IPS-NIHi7 (cell line): ENCODE results near the gene ANKRD28.
A peak's percentile ranks its signal among the peaks of the same experiment; 100 is the strongest.
"Not testable (repeated sequence)": the region's sequence is repeated elsewhere in the genome, so short reads cannot be mapped to it uniquely, and the experiment has no call there.

Experiments
- DNase-seq: peaks from one replicate; pipeline ENCODE4 v3.0.0; 2012; ENCODE audit warnings: mixed read lengths; ENCODE audit errors: extremely low spot score

The ANKRD28 gene

DNA sequence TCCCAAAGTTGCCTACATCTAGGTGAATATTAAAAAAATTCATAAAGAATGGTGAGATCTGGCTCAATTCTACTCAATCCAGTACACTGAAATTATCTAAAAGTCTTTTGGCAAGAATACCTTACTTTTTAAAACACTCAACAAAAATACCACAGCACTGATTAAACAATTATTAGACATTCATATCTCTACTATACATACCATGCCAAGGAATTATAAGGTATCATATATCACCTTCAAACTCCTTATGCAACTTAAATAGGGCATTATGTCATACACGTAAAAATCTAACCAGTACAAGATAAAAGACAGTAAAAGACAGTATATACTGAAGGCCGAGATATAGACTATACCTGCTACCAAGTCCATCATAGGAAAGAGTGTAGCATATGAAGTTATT is 6.1 kb upstream of the ANKRD28 start:
- DNase-seq = no peak

DNA sequence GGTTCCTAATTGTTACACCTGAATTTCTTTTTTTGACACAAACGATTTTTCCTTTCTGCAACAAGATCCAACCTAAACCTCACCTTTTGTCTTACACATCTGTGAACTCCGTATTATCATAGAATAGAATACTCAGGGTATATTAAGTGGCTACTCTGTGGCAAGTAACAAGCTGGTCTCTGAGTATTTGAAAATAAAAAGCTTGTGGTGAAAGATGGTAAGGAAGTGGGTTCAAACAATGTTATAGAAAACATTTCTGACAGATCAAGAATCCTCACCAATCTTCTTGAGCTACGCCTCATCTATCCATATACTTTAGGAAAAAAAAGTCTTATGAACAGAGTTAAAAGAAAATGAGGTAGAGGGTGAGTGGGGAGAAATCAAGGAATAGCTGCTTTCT is 3.5 kb upstream of the ANKRD28 start:
- DNase-seq = no peak

DNA sequence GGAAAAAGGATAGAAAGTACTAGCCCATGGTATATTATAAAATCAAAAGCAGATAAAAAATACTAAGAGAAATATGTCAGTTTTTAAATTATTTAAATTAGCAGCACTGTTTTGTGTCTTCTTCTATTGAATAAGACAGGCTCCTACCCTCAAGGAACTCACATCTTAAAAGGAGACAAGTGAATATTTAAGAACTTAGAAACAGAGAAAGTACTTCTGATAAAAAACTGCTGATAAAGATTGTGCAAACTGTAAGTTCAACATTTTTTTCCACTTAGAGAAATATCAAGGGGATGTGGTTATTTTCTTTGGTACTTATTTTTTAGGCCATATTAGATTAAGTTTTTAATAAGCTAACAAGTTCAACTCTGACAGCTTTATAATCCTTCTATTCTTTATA is 3.0 kb upstream of the ANKRD28 start:
- DNase-seq = no peak

DNA sequence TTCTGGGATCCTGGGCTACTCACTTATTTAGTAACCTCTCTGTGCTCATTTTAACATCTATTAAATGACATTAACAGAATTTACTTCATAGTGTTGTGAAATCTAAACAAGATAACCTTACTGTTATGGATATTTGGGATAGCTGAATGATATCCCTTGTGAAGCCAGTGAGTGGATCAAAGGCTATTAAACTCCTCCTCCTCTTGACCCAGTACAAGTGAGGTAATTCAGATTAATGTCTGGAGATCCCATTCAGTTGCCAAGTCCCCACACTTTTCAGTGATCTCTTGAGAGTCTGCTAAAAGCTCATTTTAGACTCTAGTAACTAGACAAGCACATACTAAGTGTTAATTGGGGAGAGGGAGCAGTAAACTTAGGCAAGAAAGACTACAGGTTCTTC is 2.5 kb upstream of the ANKRD28 start:
- no peak for DNase-seq

DNA sequence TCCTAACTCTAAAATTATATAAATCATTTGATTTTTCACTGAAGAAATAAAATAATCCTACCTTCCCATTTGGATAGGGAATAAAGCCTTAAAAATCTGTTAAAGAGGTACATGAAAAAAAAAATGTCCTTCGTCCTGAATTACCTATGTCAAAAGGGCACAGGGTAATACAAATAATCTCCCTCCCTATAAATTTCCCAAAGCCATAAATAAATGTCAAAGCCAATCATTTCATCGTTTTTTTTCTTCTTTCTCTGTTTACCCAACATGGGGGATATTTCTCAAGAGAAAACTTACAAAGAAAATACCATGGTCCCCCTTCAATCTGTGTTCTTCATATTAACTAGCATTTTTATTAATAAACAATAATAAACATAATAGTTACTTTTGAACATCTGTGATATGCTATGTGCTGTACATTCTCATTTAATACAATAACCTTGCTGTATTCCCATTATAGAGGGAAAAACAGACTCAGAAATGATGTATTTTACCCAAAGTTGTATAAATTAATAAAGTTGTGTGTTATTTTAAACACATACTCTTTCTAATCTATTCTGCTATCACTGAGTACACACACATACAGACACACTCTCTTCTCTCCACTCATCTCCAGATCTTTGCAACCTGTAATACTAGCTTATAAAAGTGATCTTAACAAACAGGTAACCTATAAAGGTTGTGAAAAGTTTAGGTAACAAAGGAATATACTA is 910 bp upstream of the ANKRD28 start:
- DNase-seq = no peak

DNA sequence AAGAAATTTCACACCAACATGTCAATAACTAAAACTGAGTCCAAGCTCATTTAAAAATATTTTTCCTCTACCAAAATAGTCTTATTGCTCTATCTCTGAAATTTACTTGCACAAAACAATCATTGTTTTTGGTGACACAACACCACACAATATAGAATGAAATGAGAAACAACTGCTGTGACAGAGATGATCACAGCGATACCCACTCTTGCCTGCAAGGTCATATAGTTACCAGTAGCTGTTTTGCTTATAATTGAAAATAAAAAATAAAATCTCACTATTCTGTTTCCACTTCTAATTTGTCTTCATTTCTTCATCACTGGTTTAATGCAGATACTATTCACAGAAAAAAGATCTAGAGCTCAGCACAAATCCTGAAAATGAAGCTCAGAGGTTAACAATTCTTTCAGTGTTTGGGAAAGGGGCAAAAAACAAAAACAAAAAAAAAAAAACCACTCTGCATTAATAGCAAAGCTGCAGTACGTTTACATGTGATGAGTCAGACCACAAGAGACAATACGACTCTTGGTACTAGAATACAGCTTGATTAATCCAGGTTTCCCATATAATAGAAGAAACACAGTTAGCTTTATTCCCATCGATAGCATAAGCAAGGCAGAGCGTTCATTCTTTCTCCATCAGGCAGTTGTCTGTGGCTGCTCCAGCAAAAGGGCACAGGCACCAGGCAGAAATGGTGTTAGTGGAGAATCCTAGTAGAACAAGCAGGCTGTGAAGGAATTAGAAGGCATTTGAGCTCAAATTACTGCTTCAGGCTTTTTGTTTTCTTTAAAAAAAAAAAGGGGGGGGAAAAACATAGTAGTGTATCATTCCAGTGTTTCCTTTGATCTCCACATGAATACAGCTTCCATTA is 773 bp downstream of the ANKRD28 start:
- peak; percentile 36 for DNase-seq

DNA sequence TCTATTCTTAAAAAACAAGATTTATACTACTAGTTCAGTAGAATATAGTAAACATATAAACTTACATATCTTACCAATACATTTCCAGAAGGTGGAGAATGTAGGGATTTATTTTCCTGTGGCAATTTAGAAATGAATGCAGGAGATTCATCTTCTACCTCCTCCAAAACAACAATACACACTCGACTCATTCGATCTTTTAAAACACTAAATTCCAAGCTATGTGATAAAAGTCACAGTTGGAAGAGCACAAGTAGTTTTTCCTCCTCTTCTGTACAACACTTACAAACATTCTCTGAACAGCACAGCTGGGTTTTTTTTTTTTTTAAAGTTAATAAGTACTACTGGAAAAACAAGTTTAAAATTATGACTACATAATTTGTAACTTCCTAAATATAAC is 1.4 kb downstream of the ANKRD28 start:
- no peak for DNase-seq

DNA sequence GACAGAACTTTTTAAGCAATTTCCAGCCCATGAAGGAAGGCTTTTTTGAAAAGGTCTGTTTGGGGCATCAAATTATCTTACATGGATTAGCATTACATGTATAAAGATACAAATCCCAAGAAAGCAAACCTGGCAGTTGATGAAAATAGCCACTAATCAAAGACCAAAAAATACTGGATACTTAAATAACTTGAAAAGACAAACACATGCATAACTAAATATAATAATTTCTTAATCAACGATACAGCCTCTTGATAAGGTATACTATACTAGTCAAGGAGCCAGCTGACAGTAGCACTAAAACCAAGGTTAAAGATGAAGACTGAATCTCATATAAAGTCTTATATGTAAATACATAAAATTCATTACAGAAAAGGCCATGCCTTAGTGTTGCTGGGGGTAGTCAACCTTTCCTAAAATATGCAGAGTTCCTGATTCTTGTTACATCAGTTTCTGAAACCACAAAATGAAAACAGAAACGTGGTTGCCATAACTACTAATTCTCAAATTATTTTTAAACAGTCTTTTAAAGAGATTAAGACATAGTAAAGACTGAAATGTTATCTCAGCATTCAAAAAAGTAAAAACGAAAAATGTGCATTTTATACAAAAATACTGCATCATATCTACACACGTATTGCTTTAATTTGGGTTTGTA is 2.0 kb downstream of the ANKRD28 start:
- no peak for DNase-seq

DNA sequence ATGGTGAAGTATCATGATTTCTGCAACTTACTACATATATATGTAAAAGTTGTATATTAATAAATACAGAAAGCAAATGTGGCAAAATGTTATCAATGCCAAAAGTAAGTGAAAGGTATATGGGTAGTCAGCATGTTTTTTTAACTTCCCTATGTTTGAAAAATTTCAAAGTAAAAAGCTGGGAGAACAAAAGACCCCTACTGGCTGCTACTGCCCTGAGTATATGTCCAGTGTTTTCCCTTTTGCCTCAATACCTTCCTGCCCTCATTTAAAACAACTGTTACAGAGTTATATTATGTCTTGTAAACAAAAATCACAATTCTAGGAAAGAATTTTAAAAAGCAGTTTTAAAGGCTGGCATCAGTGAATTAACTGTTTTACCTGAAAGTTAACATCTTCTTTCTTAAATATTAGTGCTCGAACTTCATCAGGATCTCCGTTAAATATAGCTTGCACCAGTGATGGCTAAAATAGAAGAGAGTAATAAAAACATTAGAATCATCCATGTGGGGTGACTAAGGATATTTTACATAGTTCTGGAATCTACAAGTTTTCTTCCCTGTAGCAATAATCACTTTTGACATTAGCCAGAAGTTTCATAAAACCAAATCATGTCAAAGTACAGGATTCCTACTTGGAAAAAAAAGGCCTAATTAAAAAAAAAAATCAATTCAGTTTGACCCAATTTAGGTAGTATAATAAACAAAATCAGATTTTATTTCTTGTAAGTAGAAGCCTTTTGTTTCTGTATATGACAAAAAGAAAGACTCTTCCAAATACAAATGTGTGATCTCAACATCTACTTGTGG is 2.7 kb downstream of the ANKRD28 start:
- DNase-seq = no peak

DNA sequence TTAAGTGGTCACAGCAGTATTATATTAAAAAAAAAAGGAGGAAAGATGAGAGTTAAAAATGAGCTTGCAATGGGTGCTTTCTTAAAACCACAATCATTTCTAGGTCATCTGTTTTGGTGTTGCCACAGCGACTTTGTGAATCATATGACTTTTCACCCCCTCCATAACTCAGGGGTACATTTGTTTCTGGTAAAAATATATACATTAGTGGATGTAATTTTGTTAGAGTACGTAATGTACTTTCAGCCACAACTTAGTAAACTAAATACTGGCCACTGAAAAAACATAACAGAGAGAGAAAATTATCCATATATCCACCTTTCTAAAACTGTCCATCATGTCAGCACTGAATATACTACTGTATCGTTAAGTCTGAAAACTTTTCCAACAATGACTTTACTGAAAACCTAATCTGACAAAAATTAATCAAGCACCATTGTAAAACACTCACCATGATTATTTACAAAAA is 3.4 kb downstream of the ANKRD28 start:
- no peak for DNase-seq

DNA sequence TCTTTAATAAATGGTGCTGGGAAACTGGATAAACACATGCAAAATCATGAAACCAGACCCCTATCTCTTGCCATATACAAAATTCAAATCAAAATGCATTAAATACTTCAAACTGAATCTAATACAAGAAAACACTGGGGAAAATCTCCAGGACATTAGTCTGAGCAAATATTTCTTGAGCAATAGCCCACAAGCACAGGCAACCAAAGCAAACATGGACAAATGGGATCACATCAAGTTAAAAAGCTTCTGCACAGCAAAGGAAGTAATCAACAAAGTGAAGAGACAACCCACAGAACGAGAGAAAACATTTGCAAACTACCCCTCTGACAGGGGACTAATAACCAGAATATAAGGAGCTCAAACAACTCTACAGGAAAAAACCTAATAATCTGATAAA is 6.3 kb downstream of the ANKRD28 start:
- no peak for DNase-seq

DNA sequence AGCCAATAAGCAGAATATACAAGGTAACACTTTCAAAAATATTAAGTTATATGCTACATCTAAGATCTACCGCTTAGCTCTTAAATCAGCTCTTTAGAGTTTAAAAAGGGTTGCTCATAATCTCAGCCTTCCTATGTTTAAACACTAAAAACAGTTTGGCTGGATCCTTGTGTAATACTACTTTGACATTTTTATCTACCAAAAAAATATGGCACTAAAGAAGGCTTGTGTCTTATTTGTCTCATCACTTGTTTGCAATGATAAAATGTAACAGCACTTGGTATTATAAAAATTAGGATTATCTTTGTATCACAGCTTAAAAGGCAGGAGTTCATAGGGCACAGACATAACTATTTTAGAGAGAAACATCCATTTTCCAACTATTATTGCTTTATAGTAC is 9.8 kb downstream of the ANKRD28 start:
- no peak for DNase-seq

DNA sequence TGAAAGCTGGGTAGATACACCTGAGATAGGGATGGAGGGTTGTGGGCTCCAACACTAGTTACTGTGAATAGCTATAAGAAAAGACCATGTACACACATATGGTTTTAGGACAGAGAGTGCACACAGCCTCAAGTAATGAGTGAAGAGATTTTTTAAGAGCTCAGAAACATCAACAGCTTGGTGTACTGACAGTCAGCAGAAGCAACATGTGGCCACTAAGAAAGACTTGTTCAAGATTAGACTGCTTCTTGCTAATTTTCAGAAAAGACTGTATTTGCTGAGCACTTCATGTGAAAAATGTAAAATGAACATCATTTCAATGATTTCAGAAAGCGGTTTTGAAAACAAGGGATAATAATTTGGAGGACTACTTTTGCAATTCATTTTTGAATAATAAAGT is 10.3 kb downstream of the ANKRD28 start:
- DNase-seq = no peak

DNA sequence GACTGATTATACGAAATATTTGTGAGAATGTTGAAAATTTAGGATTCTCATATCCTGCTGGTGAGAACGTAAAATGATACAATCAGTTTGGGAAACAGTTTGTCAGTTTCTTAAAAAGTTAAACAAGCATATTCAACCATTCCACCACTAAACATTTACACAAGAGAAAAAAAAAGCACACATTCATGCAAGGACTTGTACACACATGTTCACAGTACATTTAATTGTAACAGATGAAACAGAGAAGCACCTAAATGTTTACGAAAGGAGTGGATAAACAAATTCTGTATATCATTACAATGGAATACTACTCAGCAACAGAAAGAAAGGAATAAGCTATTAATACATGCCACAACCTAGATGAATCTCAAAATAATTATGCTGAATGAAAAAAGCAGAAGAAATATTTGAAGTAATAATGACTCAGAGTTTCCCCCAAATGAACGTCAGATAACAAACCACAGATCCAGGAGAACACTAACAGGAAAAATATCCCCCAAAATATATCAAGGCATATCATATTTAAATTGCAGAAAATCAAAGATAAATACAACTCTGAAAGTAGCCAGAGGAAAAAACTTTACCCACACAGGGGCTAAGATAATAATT is 14.3 kb downstream of the ANKRD28 start:
- no peak for DNase-seq

DNA sequence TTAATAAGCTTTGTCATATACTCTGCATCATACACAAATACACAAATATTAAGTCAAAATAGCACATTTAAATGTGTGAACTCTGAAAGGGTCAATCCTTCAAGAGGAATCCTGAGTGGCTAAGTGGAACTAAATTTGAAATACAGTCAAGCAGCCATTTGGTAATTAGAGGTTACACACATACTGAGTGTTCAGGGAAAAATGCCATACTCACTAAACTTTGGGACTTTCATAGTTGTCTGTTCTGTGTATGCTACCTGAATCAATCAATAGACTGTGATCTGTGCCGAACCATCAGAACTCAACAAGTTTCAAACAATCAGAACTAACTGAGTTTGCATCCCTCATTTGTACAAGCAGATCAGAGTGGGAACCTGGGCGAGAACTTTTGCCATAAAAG is 15.3 kb downstream of the ANKRD28 start:
- DNase-seq = no peak

DNA sequence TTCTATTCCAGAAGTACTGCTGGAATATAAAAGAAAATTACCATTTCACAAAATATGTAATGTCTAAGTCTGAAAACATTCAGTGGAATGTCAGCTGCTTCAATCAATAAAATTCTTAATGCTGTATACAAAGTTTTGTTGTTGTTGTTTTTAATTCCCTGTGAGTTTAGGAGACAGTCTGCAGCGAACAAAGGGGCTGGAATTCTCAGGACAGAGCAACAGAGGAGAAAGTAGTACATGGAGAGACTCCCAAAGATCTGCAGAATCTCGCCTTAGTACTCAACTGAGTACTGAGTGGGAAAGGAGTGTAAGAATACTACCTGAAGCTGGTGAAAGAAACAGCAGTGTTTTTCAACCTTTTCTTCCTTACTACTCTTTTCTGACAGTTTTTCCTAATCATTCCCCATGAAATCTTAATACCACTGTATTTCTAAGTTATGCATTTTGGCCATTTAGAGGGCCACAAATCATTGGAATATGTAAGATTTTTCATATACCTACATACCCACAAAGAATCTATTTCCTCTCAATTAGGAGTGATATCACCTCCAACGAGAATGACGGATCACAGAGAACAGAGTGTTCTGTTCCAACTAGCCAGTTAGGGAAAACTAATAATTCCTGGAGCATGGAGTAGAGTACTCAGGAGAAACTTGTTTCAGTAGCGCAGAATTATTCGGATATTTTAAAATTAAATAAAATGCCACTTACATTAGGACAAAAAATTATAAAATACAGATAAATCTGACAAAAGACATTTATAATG is 16.0 kb downstream of the ANKRD28 start:
- DNase-seq = no peak

DNA sequence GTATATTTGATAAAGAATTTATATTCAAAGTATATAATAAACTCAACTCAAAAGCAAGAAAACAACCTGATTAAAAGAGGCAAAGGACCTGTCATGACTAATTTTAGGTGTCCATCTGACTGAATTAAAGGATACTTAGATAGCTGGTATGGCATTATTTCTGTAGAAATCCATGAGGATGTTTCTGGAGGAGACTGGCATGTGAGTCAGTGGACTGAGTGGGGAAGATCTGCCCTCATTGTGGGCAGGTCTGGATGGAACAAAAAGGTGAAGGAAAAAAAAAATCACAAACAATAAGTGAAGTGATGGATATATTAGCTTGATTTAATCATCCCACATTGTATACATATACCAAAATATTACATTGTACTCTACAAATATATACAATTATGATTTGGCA is 16.6 kb downstream of the ANKRD28 start:
- no peak for DNase-seq

DNA sequence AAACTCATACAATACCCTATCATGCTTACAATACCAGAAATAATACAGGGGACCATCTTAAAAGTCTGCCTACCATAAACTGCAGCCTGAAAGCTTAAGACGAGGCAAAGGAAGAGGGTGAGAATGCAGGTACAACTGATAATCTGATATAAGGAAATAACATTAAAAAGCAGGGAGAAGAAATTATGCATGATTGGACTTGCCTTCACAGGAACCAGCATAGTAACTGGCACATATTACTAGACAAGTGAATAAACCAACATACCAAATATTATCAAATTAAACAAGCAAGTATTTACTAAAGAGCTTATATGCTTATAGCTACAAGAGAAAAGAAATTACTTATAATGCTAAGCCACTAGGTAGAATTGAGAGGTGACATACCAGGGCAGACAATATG is 18.7 kb downstream of the ANKRD28 start:
- DNase-seq = no peak

DNA sequence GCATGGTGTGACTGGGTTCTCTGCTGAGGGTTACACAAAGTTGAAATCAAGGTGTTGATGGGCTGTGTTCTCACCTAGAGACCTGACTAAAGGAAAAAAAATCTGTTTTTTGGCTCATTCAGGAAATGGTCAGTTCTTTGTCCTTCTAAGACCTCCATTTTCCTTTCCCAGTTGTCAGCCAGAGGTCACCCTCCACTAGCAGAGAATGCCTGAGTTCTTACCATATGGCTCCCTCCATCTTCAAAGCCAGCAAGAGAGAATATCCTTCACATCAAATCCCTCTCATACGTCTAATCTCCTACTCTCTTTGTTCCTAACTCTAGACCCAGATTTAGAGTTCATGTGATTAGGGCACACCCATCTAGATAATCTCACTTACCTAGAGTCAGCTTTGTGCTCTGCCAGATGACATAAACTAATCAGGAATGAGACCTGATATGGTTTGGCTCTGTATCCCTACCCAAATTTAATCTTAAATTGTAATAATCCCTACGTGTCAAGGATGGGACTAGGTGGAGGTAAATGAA is 19.4 kb downstream of the ANKRD28 start:
- DNase-seq = peak; percentile 11

DNA sequence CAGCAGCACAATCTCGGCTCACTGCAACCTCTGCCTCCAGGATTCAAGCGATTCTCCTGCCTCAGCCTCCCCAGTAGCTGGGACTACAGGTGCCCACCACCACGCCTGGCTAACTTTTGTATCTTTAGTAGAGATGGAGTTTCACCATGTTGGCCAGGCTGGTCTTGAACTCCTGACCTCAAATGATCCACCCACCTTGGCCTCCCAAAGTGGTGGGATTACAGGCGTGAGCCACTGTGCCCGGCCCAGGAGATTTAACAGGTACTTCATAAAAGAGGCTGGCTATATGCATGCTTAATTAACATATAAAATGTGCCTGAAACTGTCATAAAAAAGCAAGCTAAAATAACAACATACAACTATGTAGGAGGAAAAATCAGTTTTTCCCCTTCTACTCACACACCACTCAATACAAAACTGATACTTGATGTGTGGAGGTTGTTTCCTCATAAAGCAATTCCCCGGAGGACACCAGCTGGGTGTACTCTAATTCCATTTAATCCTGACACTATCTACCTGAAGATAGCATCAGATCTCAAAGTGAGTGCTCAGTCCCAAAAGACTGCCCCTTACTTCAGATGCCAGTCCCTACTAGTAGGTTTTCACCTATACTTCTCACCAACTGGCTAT is 22.7 kb downstream of the ANKRD28 start:
- DNase-seq = not testable (repeated sequence)
